SKM-1 treated with dmso at 0.1 percent for 144 hours (cell line): ENCODE results near the gene CD79A.

Experiments
- DNase-seq: peaks from one replicate; lab custom pipeline; 2025; ENCODE audit not compliant: unreplicated experiment; lab: John Stamatoyannopoulos, UW

The CD79A gene

GRCh38 chr19:41883463-41883820, 6.4 kb downstream of the CD79A start:
- no peak for DNase-seq

GRCh38 chr19:41883821-41884733, 7.0 kb downstream of the CD79A start:
- DNase-seq, result peak; percentile 84

- no peak for DNase-seq
Observed at GRCh38 chr19:41886761-41887710, 10.0 kb downstream of the CD79A start.

GRCh38 chr19:41887711-41888382, 10.8 kb downstream of the CD79A start:
- DNase-seq, result no peak

GRCh38 chr19:41888926-41889325, 11.8 kb downstream of the CD79A start:
- no peak for DNase-seq

GRCh38 chr19:41889896-41890295, 12.8 kb downstream of the CD79A start:
- no peak for DNase-seq

GRCh38 chr19:41890936-41891335, 13.9 kb downstream of the CD79A start:
- DNase-seq, result no peak

GRCh38 chr19:41892173-41892902, 15.3 kb downstream of the CD79A start:
- no peak for DNase-seq

- no peak for DNase-seq
Observed at GRCh38 chr19:41893899-41894298, 16.8 kb downstream of the CD79A start.

GRCh38 chr19:41894350-41894749, 17.3 kb downstream of the CD79A start:
- DNase-seq, result no peak

- no peak for DNase-seq
Observed at GRCh38 chr19:41895745-41896580, 18.9 kb downstream of the CD79A start.

GRCh38 chr19:41896581-41896942, 19.5 kb downstream of the CD79A start:
- no peak for DNase-seq

GRCh38 chr19:41897181-41897580, 20.1 kb downstream of the CD79A start:
- DNase-seq, result no peak

GRCh38 chr19:41897820-41898219, 20.7 kb downstream of the CD79A start:
- no peak for DNase-seq

- no peak for DNase-seq
Observed at GRCh38 chr19:41898235-41898634, 21.2 kb downstream of the CD79A start.

GRCh38 chr19:41901707-41902360, 24.8 kb downstream of the CD79A start:
- no peak for DNase-seq

GRCh38 chr19:41902594-41902993, 25.5 kb downstream of the CD79A start:
- DNase-seq, result no peak

- DNase-seq, result no peak
Observed at GRCh38 chr19:41903193-41903953, 26.3 kb downstream of the CD79A start.
